Stimulated activated CD4-positive, alpha-beta T cell treated with anti-CD3 and anti-CD28 coated beads, Interleukin-15, amount 100 ng/mL, for 1 hour (primary cell): ENCODE results near the gene SERPINB11.
"Not testable (repeated sequence)": the region's sequence is repeated elsewhere in the genome, so short reads cannot be mapped to it uniquely, and the experiment has no call there.

Experiments
- DNase-seq, 2 donors: peaks; one replicate each; pipeline ENCODE4 v3.0.0-alpha.2; 2020; ENCODE audit warnings: low read depth in 1 of 2, low spot score in 1 of 2

SERPINB11 gene, protein sequence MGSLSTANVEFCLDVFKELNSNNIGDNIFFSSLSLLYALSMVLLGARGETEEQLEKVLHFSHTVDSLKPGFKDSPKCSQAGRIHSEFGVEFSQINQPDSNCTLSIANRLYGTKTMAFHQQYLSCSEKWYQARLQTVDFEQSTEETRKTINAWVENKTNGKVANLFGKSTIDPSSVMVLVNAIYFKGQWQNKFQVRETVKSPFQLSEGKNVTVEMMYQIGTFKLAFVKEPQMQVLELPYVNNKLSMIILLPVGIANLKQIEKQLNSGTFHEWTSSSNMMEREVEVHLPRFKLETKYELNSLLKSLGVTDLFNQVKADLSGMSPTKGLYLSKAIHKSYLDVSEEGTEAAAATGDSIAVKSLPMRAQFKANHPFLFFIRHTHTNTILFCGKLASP

DNA sequence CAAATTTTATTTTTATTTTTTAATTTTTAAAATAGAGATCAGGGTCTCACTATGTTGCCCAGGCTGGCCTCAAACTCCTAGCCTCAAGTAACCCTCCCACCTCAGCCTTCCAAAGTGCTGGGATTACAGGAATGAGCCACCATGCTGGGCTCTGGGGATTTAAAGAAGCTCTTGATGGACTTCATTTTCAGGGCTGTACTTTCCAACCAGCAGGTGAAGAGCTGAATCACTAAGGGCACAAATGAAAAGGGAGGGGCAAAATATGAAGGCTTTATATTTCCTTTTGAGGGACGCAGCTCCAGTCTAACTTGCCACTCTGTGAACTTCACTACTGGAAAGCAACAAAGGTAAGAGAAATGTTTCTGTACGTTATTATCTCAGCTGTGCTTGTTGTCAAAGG, at the start of gene SERPINB11:
Gene SERPINB11, plus strand, starts transcription at position 301 of the 400 bp plus-strand sequence. CDS start 7,234 bp downstream, outside the sequence.
- no peak for DNase-seq

DNA sequence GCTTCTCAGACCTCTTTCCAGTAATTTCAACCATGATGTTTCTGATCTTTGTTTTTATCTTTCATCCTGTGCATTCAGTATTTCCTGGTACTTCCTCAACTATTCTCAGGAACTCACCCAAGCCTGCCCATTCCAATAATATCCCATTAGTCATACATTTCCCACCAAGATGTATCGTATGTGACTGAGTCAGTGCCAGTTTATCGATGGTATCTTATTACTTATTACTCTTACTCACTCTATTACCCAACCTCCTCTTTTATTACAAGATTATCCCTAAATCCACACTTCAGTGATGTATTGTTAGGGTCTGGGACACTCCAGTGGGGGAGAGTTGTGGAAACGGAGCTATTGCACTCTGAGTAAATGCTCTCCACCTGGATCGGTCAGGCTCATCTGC, 43.8 kb upstream of the SERPINB11 start:
- DNase-seq = not testable (repeated sequence)

DNA sequence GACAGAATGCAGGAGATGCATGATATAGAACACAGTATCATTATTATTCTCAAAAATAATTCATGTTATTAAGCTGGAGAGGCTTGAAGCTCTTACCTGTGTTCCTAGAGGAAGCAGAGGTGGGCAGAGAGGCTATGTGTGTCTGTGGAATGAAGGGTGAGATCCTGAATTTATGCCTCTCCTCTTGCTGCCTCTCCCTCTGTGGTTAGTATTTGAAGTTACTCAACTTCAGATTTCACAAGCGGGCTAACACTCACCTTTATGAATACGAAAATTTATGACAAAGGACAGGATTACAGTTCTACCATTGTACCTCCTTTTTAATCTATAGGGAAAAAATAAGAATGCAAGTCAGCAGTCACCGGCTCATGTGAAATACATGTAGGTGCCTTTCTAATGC, 41.0 kb upstream of the SERPINB11 start, which contains the start of gene SERPINB3:
Gene SERPINB3, minus strand, starts transcription at position 144 of the 400 bp plus-strand sequence. CDS start 677 bp downstream, outside the sequence.
- not testable (repeated sequence) for DNase-seq

DNA sequence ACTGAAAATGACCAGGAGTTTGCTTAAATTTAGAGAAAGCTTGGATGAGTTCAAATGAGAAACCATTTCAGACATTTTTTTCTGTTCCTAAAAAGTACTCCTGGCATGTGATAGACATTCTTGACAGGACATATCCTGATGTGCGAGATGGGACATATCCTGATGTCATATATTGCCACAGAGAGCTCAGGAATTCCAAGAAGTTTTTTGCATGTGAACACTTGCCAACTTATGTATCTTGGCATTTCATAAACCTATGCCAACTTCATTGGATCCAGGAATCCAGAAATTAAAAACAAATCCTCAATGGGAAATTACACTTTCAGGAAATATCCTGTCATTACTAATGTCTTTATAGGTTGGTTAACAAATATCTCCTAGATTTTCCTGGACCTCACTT, 38.2 kb upstream of the SERPINB11 start:
- no peak for DNase-seq

DNA sequence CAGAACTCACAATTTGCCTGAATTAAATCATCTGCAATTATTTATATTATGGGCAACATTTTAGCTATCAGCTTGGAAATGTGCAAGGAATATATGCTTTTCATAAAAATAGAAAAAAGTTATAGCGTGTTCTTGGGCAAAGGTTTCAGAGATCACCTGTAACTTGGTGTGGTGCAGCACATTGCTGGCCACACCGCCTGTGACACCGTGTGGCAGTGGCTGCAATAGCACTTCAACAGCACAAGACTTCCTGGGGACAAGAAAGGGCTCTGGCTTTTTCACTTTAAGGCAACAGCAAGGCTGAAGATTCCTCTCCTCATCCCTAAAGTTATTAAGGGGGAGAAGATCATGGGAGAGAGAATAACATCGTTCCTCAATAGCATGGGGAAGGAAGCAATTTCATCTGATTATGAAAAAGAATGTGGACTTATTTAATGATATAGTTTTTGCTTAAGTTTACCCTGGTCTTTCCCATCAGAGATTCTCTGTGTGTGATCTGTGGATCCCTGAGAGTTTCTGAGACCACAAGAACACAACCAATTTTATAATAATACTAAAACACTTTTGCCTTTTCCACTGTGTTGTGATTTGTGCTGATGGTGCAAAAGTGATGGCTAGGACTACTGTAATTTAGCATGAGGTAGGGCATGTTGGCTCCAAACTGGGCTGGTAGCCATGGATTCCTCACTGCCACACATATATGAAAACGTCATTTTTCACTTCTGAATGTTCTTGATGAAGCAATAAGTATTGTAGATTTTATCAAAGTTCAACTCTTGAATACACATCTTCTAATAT, 26.0 kb upstream of the SERPINB11 start:
- no peak for DNase-seq

DNA sequence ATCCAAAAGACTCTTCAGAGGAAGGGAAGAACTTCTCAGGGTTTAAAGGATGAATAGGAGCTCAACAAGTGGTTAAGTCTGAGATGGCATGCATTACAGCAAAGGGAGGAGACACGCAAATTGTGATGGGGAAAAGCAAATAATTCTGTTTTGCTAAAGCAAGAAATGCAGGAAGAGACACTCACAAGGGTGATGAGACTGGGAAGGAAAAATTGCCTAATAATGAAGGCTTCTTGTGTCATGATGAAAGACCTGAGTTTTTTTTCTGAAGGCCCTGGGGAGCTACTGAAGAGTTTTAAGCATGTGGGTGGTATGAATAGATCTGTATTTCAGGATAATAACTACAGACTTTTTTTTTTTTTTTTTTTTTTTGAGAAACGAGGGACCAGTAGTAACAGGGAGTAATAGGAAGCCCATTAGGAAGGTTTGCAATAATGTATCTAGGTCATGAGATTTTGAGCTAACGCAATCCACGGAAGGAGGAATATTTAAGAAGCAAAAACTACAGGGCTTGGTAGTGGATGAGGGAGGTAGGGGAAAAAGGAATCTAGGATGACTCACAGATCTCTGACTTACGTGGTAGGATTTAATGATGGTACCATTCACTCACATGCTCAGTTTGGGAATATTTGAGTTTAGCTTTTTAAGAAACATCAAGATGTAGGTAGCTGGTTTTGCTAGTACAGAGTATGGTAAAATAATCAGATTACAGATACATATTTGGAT, 25.1 kb upstream of the SERPINB11 start:
- no peak for DNase-seq

DNA sequence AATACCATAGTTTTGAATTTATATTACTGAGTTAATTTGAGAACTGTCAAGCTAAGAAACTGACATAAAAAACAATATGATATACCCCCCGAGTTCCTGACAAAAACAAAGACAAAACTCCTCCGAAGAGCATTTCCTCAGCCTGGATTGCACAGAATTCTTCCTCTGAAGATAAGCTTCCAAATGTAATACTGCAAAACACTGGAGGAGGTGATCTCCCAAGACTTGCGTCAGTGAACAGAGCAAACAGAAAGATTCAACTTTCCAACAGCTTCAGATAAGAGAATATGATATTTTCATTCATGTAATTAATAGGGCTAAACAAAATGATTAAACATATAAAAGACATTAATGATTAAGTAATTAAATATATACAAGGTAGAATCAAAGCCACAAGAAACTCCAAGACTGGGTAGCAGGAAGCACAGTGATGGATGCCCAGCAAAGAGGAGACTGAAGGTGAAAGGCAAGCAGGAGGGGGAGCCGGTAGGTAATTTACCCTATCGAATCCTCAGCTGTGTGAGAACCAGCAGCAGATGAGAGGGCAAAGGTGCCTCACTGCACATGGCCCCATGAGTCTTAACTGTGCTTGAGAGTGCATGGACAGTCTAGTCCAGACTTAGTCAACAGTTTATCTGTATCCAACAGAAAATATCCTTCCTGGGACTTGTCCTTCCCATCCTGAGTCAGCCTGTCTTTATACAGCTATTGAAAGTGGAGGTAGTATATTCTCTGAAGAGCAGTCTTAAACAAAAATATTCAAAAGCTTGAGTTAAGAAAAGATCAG, 22.7 kb upstream of the SERPINB11 start:
- no peak for DNase-seq

DNA sequence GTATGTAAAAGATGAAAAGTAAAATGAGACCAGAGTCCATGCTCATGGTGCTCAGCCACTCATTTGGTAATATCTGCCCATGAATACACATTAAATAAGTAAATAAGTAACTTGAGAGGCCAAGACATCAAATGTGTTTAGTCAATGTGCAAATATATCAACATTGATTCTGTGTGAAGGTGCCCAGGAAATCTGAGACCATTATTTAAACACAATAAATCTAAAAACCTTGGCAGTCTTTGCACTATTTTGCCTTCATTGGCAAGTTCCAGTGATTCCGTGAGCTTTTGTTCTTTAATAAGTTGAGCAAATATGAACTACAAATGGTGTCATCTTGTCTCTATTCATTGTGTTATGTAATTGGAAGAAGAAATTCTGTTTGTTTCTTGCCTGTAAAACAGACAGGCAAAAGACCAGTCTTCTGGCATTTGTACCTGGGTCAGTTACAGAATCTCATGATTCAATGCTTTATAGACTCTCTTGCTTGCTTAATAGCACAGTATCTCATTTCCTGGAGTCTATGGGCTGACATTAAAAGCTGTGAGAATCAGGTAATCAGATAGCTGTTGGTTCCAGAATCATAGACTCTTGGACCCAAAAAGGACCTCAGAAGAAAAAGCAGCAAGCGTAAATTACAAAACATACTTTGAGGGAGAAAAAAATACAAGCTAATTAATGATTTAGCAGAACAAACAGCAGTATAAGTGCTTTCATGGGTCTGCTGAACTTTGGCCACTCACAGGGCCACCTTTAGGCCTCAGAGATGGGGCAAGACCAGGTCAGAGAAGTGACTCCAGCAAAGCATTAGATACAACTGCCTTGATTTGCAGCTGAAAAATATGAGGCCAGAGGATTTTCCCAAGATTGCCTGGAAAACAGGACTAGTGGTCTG, 21.1 kb upstream of the SERPINB11 start:
- DNase-seq = no peak

DNA sequence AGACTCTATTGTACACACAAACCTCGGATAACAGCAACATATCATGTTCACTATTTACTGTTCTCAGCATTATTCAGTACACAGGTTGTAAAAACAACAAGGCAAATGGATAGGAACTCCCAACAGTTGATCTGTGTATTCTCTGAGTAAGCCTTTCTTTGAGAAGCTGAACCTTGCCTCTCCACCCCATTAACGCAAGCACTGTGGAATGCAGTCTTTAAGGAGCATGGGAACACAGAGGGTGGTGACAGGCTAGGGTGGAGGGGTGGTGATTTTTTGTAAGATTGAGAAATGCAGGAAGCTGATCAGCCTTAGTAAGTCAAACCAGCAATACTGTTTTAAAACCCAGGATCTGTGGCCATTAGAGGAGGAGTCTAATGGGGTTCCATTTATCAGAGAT, 19.6 kb upstream of the SERPINB11 start:
- no peak for DNase-seq

DNA sequence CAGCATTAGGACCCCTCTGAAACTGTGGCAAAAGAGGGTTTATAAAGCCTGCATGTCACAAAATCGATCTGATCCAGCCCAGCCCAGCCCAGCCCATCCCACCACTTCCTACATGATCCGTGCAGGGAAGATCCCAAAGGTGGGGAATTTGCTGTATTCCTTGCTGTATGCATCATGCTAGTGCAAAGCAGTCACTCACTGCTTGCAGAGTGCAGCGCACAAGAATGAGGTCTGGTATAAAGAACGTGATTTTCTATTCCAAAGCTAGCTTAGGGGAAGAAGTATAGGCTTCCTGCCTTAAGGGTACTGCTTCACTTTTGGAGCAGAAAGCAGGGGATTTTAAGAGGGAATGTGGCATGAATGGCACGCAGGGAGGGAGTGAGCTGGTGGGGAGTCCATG, 18.9 kb upstream of the SERPINB11 start:
- no peak for DNase-seq

DNA sequence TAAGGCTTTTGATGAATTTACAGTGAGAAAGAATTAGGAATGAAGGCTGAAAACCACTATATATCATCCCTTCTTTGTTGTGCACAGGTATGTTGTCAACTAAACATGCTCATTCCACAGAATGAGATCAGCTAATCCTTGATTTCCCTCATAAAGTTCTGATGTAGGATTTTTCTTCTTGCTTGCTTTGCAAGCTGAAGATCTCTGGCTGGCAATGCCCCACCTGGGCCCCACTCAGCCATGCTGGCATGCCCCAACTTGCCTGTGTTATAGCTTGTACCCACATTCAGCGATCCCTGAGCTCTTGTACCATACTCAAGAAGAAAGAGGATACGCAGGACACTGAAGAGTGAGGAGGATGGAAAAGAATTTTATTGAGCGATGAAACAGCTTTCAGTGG, 18.0 kb upstream of the SERPINB11 start:
- no peak for DNase-seq

DNA sequence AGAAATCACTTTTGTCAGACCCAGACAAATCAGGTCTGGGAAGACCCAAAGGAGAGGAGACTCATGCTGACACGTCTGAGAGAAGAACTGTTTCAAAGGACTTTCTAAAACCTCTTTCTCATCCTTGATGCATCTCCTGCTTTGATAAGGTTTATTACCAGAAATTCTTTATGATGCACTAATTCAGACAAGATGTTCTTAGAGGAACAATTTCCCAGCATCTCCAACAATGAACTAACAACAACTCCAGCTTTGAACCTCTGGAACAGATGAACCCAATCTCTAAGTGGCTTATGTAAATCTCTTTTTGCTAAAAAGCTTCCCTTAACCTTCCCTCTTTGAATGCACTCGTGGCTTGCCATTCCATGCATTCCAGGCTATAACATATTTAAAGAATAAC, 15.9 kb upstream of the SERPINB11 start:
- DNase-seq = no peak

DNA sequence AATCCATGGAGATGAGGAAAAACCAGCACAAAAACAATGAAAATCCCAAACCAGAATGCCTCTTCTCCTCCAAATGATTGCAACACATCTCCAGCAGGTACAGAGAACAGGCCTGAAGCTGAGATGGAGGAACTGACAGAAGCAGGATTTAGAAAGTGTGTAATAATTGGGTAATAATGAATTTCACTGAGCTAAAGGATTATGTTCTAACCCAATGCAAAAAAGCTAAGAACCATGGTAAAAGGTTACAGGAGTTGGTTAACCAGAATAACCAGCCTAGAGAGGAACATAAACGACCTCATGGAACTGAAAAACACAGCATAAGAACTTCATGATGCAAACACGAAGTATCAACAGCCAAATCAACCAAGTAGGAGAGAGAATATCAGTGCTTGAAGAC, 13.7 kb upstream of the SERPINB11 start:
- no peak for DNase-seq

DNA sequence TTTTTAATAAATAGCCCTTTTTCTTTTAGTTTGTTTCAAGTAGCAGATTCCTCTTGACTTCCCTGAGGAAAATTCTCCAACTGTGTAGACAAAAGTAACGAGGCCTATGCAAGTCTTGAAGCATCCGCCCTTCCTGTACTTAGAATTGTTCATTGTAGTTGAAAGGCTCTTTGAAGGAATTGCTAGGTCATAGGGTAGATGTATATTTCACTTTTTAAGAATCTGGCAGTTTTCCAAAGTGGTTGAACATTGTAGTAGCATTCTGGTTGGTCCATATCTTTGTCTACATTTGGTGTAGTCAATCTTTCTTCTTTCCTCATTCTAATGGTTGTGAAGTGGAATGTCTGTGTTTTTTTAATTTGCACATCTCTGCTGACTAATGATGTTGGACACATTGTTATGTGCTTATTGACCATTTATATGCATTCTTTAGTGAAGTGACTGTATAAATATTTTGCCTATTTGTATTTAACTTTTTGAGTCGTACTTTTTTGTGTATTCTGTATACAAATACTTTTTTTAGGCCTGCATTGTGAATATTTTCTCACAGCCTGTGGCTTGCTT, 5.6 kb upstream of the SERPINB11 start:
- no peak for DNase-seq

DNA sequence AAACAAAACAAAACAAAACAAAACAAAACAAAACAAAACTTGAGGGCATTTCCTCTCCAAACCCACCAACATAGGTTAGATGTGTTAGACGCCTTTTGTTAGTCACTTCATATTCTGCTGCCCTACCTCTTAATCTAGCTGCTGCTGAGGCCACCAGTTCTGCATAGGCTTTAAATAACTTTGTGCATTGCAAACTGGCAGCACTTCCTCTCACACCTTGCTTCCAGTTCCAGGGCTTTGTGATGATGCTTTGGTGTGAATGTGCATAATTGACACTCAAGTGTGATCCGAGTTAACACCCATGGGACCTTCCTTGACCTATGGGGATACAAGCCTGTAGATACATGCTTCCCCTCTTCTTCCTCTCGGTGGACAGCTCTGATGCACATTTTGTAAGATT, 2.3 kb upstream of the SERPINB11 start:
- no peak for DNase-seq

DNA sequence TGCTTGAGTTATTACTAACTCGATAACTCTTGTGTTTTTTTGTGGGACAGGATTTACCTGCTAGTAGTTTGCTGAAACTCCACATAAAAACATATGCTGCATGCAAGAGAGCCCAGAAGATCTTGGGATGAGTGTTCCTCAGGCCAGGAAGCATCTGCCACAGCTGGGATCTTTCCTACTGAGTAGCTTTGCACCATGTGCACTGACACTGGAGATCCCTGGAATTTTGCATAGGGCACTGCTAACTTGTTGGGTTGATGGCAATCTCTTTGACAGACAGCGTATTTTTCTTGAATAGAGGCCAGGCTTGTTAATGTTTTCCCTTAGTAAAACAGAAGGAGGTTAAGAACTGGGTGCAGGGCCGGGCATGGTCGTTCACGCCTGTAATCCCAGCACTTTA, 808 bp upstream of the SERPINB11 start:
- no peak for DNase-seq

DNA sequence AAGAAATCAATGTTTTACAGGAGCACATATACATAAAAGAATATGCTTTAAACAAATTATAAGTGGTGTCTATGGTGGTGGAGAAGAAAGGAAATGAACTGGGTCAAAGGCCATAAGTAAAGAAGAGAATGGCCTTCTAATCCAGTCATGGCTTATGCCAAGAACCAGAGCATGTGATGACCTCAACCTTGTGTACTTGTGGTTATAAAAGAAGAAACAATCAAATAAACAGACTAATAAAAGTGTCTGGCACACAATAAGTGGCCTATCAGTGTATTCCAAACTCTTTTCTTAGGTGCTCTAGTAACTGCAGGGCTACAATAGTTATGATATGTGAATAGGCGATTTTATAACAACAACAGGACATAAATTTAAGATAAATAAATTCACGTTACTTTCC, 2.6 kb downstream of the SERPINB11 start:
- no peak for DNase-seq

DNA sequence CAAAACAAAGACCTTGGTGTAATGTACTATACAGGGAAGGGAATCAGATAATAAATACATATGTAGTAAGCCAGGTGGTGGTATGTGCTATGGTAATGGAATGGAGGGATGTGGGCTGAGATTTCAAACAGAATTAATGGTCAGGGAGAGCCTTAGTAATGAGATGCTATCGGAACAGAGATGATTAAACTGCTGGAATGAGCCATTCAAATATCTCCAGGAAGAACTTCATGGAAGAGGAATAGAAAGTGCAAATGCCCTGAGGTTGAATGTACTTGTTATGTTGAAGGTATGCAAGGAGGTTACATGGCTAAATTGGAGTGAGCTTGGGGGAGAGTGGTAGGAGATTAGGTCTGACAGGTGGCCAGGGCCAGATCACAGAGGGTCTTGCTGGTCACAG, 5.1 kb downstream of the SERPINB11 start:
- no peak for DNase-seq

DNA sequence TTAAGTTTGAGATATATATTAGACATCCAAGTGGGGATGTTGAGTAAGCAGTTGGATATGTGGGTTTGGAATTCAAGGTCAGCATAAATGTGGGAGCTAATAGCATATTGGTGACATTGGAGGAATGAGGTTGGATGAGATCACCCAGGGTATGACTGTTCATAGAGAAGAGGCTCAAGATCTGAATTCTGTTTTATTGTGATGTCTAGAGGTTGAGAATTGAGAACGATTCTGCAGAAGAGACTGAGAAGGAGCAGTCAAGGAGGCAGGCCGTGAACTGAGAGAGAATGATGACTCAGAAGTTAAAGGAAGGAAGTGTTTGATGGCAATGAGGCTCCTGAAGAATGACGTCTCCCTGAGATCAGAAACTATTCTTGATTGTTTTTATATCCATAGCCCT, 5.9 kb downstream of the SERPINB11 start:
- no peak for DNase-seq
